RPMI8226 (cell line): Measurements from ENCODE around the gene ABCA3.

Experiments
- DNase-seq: peaks from one replicate; pipeline ENCODE4 v3.0.0-alpha.2; 2015

Gene ABCA3

DNA sequence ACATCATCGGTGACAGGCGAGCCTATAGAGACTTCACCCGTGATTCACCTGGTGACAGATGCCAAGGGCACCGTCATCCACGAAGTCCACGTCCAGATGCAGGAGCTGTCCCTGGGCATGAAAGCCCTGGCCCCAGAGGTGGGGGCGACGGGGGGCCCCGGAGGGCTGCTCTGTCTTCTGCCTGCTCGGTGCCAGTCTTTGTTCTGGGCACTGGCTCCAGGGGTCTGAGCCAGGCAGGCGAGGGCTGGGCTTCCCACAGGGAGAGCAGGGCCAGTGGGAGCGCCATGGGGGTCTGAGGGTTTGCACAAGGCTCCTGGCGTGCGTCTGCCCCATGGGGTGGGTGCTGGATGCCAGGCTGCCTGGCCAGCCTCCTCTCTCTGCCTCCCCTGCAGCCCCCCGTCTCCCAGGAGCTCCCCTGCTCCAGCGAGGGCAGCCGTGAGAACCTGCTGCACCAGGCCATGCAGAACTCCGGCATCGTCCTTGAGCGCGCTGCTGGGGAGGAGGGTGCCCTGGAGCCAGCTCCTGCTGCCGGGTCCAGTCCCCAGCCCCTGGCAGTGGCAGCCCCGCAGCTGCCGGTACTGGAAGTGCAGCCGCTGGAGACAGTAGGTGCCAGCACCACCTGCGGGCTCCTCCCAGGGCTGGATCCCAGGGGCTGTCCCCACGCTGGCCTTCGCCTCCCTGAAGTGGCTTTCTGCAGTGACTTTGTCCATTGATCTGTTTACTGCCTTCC is 107.3 kb downstream of the ABCA3 start:
- DNase-seq = no peak

DNA sequence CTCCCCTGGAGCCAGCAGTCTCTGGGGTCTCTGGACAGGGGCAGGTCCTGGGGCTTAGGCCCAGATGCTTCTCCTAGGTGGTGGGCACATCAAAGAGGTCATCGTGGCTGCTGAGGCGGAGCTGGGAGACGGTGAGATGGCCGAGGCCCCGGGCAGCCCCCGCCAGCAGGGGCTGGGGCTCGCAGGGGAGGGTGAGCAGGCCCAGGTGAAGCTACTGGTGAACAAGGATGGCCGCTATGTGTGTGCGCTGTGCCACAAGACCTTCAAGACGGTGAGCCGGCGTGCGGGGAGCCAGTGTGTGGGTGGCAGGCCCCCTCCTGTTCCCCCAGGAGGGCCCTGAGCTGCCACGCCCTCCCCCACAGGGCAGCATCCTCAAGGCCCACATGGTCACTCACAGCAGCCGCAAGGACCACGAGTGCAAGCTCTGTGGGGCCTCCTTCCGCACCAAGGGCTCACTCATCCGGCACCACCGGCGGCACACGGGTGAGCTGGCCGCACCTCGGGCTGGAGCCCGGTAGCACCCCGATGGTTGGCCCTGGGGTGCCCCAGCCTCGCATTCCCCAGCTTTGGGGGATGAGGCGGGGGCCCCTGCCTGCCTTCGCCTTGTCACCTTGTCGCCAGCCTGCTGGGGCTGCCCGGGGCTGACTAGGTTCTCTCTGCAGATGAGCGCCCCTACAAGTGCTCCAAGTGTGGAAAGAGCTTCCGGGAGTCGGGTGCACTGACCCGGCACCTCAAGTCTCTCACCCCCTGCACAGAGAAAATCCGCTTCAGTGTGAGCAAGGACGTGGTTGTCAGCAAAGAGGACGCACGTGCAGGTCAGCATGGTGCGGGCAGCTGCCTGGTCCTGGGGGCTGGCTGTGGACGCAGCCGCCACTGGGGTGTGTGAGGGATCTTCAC is 108.2 kb downstream of the ABCA3 start:
- no peak for DNase-seq

DNA sequence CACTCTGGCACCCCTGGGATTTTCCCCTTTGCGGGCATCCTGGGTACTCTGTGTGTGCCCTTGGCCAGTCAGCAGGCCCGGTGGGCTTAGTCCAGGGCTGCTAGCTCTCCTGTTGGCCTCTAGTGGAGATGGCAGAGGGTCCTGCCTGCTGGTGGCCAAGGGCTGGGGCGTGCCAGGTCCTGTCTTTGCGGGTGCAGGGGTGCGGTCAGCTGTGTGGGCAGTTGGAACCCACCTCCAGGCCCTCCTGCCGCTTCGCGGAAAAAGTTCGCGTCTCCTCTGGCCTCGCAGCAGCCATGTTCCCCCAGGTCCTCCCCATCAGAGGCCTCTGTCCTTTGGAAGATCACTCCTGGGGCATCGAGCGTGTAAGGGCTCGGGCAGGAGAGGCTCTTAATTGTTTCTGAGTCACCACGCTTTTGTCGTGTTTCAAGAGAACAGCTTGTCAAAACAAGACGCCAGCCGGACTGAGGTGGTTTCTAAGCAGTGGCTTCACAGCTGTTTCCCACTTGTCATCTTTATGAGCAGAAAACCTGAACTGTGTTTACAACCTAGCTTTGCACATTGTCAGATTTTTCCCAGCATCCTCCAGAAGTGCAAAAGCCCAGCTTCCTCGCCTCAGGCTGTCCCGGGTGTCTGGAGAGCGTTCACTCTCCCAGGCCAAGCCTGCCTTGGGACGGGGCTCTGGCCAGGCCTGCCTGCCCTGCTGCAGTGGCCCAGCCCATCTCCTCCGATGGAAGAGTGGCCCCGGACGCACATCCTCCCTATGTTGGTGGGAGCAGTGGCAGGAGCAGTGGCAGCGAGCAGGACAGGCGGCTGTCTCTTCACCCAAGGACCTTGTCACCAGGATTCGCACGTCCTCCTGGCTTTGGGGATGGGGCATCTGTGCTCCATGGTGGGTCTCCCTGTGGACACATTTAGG is 109.3 kb downstream of the ABCA3 start:
- DNase-seq = no peak

DNA sequence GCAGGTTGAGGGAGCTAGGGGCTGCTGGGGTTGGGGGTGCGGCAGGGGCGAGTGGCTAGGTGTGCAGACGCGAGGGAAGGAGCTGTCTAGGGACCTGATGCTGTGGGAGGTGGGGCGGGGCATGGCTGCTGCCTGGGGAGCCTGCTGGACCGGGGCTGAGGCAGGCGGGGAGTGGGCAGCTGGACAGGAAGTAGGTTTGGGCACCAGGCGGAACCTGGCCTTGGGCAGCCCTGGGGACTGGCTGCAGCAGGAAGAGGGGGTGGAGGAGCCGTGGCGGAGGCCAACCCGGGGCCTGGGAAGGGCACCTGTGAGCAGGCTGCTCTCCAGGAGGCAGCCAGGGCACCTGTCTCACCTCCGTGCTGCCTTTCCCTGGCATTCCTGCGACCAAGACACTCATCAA is 110.2 kb downstream of the ABCA3 start:
- DNase-seq = no peak

DNA sequence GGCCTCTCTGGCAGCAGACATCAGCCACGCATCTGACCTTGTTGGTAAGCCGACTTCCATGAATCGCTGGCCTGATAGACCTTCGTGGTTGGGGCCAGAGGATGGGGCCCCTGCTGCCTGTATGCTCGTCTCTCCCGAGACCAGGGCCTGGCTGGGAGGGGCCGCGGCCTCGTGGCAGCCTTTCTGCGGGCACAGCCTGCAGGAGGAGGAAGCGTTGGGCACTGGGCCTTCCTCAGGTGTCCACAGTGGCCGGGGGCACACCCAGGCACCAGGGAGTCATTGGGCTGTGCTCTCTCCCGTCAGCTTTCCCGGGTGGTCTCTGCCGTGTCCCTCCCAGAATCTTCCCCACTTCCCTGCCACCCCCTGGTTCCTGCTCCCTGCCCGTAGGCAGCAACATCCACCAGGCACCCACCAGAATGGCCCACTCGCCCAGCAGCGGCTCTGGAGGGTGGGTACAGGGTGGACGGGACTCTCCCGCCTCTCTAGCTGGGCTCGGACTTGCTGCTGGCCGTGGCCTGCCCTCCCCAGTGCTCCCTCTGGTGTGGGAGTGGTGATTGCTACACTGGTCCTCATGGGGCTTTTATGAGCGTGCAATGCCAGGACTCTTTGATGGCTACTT is 110.8 kb downstream of the ABCA3 start:
- no peak for DNase-seq

DNA sequence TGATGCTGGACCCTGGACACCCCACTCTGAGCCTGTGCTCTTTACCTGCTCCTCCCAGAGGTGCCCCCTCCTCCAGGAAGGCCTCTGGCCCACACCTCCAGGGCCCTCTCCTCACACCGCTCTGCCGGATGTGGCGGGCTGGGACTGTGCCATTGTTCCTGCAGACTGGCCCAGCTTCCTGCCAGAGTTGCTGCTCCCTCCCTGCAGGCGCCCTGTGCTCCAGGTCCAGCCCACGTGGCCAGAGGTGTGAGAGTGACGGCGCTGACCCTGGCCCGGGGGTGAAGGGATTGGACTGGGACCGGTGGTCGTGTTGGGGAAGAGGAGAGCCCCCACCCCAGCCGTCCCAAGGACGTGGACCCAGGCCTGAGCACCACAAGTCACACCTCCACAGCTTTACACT is 111.4 kb downstream of the ABCA3 start:
- DNase-seq = no peak

DNA sequence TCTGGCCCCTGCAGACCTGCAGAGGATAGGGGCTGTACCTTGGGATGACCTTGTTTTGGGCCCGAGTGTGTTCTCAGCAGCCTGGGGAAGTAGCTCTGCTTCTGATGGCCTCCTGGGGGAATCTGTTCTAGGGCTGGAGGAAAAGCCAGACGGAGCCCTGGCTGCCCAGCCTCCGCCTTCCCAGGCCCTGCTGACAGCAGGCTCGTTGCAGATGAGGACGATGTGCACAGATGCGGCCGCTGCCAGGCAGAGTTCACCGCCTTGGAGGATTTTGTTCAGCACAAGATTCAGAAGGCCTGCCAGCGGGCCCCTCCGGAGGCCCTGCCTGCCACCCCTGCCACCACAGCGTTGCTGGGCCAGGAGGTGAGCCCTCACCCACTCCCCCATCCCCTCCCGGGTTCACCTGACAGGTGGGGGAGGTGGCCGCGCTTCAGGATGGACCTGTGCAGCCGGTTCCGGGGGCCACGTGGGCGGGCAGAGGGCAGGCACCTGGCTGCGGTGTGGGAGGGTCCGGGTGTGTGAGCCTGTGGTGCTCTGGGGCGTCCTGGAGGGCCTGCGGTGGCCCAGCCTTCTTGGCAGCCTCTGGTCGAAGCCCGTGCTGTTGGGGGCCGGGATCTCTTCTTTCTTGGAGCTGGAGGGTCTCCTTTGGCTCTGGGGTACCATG is 112.2 kb downstream of the ABCA3 start:
- no peak for DNase-seq

DNA sequence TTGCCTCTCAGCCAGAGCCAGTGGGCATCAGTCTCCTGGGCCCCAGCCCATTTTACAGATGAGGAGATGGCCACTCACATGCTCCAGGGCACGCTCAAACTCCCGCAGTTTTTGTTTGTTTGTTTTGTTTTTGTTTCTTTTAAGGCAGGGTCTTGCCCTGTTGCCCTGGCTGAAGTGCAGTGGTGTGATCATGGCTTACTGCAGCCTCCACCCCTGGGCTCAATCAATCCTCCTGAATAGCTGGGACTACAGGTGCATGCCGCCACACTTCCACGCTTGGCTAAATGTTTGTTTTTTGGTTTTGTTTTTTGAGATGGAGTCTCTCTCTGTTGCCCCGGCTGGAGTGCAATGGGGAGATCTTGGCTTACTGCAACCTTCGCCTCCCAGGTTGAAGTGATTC is 113.6 kb downstream of the ABCA3 start:
- no peak for DNase-seq

DNA sequence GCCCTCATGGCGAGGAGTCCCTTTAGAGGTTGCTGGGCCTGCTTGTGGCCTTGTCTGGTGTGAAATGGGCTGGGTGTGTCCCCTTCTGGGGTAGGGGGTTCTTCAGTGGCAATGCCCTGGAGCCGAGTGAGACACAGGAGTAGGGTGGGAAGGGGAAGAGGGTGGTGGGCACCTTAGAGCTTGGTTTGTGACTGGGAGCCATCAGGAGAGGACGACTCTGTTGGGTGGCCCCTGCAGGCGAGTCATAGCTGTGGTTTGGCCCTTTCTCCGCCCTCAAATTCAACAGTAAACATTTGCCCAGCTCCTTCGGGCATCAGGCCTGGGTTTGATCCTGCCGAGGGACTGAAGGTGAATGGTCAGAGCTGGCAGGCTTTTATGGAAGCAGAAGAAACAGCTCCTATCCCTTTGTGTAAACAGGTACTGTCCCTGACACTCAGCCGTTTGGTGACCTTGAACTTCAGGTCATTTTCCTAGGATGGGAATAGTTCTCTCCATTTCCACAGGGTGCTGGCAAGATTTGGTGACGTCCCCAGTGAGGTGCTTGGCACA is 114.2 kb downstream of the ABCA3 start:
- DNase-seq = no peak
